Adrenal gland (tissue), 12 donors: ENCODE measurements around the gene TASL. TPM values are rescaled to one million over a fixed set of nuclear protein-coding genes. Genes with fewer than 3 reads are reported as not detected.

Source experiments
- DNase-seq, 7 donors: peaks; one replicate each; pipeline ENCODE4 v3.0.0-alpha.2; 2019 to 2020
- H3K27ac ChIP-seq, 5 donors: fragments of 200-600 bp; sonication (generic) in 4 of 5; 1 replicate in 3 of 5; 2 replicates in 2 of 5; pipeline versions ENCODE4 v1.5.1 to v1.8.0; 2016 to 2020; ENCODE audit warnings: mild to moderate bottlenecking in 1 of 5
- H3K27me3 ChIP-seq: fragments of 200-600 bp; 2 replicates; pipeline ENCODE4 v1.8.0; 2021
- H3K36me3 ChIP-seq, 2 donors: fragments of 200-600 bp; replicated peaks in 1 of 2; 1 replicate in 1 of 2; 2 replicates in 1 of 2; pipeline versions ENCODE4 v1.5.1 to v1.8.0; 2018 to 2022
- H3K4me1 ChIP-seq, 2 donors: fragments of 200-600 bp; replicated peaks in 1 of 2; 1 replicate in 1 of 2; 2 replicates in 1 of 2; pipeline versions ENCODE4 v1.5.1 to v1.8.0; 2018 to 2021
- H3K4me3 ChIP-seq, 4 donors: fragments of 200-600 bp; sonication (generic) in 3 of 4; one replicate each; pipeline ENCODE4 v1.5.1; 2016 to 2018
- H3K9me3 ChIP-seq, 3 donors: fragments of 200-600 bp; sonication (generic) in 1 of 3; replicated peaks in 1 of 3; 1 replicate in 2 of 3; 2 replicates in 1 of 3; pipeline versions ENCODE4 v1.5.1 to v1.8.0; 2016 to 2021
- POLR2A ChIP-seq, 2 donors: fragments of 450-650 bp; IDR thresholded peaks; one replicate each; pipeline ENCODE4 v1.6.1; 2017; ENCODE audit warnings: antibody characterized with exemption in 2 of 2, mild to moderate bottlenecking in 2 of 2, moderate library complexity in 1 of 2
- WGBS, 4 donors: extraction: QIAGEN DNeasy Blood & Tissue Kit in 2 of 4; methylation state at CpG; one replicate each; pipeline versions ENCODE4 v1.1.5 to v1.1.7; 2013 to 2017; 5-methylcytosine and 5-hydroxymethylcytosine counted together
- intact Hi-C, 2 donors: fragments of 100-400 bp; cut with DNase I; formaldehyde crosslinking; loops; one replicate each; pipeline versions ENCODE4 v1.14.1 to v1.15.0; 2022 to 2023
- polyA plus RNA-seq, 3 donors: library from polyadenylated mRNA; stranded (reverse); fragments of 200-250 nt in 2 of 3; fragments of 350-450 nt in 1 of 3; fragmentation: Illumina TruSeq in 1 of 3; extraction: RNeasy Lipid Tissue Mini Kit (QIAGEN cat#74804) in 1 of 3; gene quantifications; one replicate each; pipeline ENCODE4 v1.2.3, GENCODE V29; 2013 to 2014
- total RNA-seq, 9 donors: library from RNA; depleted of rRNA in 4 of 9; stranded (reverse); fragments of >200 nt in 4 of 9; fragments of 120-200 nt in 1 of 9; fragmentation: NEBNext Ultra II Directional in 1 of 9; extraction: Animal tissue kit (Norgen Biotek cat#: 25700) in 1 of 9; gene quantifications; one replicate each; pipeline versions ENCODE4 v1.1.0 to v1.2.4, GENCODE V29; 2013 to 2023
- TF ChIP-seq, protein P1 (sequence below), 6 experiments: fragments of 450-650 bp in 4 of 6; fragments of 200-600 bp in 2 of 6; sonication (generic) in 1 of 6; IDR thresholded peaks; 1 replicate in 5 of 6; 2 replicates in 1 of 6; pipeline versions ENCODE4 v1.5.1 to v1.8.0; 2016 to 2021; ENCODE audit warnings: antibody characterized with exemption in 6 of 6, mild to moderate bottlenecking in 2 of 6, moderate library complexity in 1 of 6
- donor health status: healthy with polysubstance abuse.
- donor health status: Bipolar disorder and iron deficiency.
- donor health status: DM: yes; HTN: yes; CAD: no.
- donor health status: DM: no; HTN: no; CAD: no.
- donor health status: DM: no; HTN: no; CAD: no.
- donor health status: DM: yes; HTN: yes; CAD: no.

Gene TASL
- total and polyA plus RNA-seq, 12 donors = 0.44 to 2.9 (median 1.5) TPM

DNA sequence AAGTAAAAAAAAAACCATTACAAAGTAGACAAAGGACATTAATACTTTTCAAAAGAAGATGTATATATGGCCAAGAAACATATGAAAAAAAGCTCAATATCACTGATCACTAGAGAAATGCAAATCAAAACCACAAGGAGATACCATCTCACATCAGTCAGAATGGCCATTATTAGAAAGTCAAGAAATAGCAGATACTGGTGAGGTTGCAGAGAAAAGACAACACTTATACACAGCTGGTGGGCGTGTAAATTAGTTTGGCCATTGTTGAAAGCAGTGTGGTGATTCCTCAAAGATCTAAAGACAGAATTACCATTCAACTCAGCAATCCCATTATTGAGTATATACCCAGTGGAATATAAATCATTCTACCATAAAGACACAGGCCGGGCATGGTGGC, 39.3 kb downstream of the TASL start:
- Histone ChIP-seq H3K4me1 (no peaks in the 10 kb centered on the region), H3K9me3 (no peaks in the 10 kb centered on the region), H3K4me3 (no peak overlapping the region), H3K36me3 (no peaks in the 10 kb centered on the region), H3K27me3 (no peaks in the 10 kb centered on the region), H3K27ac (no peak overlapping the region)
- intact Hi-C loops = no loop called here
- DNase-seq = no peak
- TF ChIP-seq, protein P1, sequence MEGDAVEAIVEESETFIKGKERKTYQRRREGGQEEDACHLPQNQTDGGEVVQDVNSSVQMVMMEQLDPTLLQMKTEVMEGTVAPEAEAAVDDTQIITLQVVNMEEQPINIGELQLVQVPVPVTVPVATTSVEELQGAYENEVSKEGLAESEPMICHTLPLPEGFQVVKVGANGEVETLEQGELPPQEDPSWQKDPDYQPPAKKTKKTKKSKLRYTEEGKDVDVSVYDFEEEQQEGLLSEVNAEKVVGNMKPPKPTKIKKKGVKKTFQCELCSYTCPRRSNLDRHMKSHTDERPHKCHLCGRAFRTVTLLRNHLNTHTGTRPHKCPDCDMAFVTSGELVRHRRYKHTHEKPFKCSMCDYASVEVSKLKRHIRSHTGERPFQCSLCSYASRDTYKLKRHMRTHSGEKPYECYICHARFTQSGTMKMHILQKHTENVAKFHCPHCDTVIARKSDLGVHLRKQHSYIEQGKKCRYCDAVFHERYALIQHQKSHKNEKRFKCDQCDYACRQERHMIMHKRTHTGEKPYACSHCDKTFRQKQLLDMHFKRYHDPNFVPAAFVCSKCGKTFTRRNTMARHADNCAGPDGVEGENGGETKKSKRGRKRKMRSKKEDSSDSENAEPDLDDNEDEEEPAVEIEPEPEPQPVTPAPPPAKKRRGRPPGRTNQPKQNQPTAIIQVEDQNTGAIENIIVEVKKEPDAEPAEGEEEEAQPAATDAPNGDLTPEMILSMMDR (IDR thresholded peaks at IDR 0.05) = no peak
- no peak for TF ChIP-seq POLR2A (IDR thresholded peaks at IDR 0.05)
- 71 to 83% (median 72%) methylated on average over 2 of the region's 2 CpGs for WGBS, 4 donors

DNA sequence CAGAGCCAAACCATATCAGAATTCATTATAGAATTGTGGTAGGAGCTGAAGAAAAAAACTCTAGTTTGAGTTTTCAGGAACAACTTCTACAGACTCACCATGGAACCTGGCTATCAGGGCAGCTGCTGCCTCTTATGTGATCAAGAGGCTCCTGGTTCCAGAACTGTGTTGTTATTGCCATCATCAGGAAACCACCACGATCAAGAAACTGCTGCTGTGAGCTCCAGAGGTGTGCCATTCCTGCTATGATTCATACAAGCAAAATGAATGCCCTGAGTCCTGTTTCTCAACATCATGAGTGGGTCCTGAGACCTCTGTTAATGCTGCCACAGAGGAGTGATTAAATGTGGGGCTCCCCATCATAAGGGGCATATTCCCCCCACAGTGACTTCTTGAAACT, 43.7 kb downstream of the TASL start:
- intact Hi-C loops = no loop called here
- H3K4me3 ChIP-seq = no peak overlapping the region
- no peaks in the 10 kb centered on the region for H3K36me3 ChIP-seq
- H3K27ac ChIP-seq = no peak overlapping the region
- no peaks in the 10 kb centered on the region for H3K4me1 ChIP-seq
- WGBS, 4 donors = 40 to 82% (median 52%) methylated on average over 1 of the region's 1 CpG; no CpG with 5 or more reads in 1 of the 4 donors
- TF ChIP-seq POLR2A (IDR thresholded peaks at IDR 0.05) = no peak
- DNase-seq = no peak
- no peaks in the 10 kb centered on the region for H3K9me3 ChIP-seq
- H3K27me3 ChIP-seq = no peaks in the 10 kb centered on the region

DNA sequence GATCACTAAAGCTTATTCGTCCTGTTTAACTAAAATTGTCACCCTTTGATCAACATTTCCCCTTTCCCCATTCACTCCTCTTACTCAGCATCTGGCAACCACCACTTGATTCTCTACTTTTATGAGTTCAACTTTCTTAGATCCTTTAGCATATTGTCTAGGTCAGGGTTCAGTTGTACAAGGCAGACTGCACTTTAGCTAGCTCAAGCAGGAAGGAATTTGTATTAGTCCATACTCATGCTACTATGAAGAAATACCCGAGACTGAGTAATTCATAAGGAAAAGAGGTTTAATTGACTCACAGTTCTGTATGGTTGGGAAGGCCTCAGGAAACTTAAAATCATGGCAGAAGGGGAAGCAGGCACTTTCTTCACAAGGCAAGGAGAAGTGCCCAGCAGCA, 44.3 kb downstream of the TASL start:
- WGBS, 4 donors = 37 to 64% (median 48%) methylated on average over 2 of the region's 2 CpGs
- no peaks in the 10 kb centered on the region for H3K36me3 ChIP-seq
- intact Hi-C loops = no loop called here
- TF ChIP-seq POLR2A (IDR thresholded peaks at IDR 0.05) = no peak
- TF ChIP-seq, protein P1 (IDR thresholded peaks at IDR 0.05) = no peak
- no peaks in the 10 kb centered on the region for H3K4me1 ChIP-seq
- no peaks in the 10 kb centered on the region for H3K27me3 ChIP-seq
- no peak overlapping the region for H3K4me3 ChIP-seq
- no peaks in the 10 kb centered on the region for H3K9me3 ChIP-seq
- DNase-seq = no peak
- no peak overlapping the region for H3K27ac ChIP-seq

DNA sequence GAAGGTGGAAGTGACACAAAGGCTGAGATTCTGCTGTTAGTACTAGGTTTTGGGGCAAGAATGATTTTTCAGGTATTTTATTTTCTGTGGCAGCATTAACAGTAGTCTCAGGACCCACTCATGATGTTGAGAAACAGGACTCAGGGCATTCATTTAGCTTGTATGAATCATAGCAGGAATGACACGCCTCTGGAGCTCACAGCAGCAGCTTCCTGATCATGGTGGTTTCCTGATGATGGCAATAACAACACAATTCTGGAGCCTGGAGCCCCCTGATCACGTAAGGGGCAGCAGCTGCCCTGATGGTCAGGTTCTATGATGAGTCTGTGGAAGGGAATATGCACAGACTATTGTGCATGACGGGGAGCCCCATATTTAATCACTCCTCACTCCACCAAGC, 47.0 kb downstream of the TASL start:
- Histone ChIP-seq H3K27me3 (peaks cover 4% of the 10 kb centered on the region), H3K4me1 (no peaks in the 10 kb centered on the region), H3K27ac (no peak overlapping the region), H3K9me3 (no peaks in the 10 kb centered on the region), H3K36me3 (no peaks in the 10 kb centered on the region), H3K4me3 (no peak overlapping the region)
- TF ChIP-seq, protein P1 (IDR thresholded peaks at IDR 0.05) = no peak
- no peak for TF ChIP-seq POLR2A (IDR thresholded peaks at IDR 0.05)
- WGBS, 4 donors = 38 to 78% (median 54%) methylated on average over 2 to 3 of the region's 3 CpGs
- no peak for DNase-seq
- intact Hi-C loops = no loop called here

DNA sequence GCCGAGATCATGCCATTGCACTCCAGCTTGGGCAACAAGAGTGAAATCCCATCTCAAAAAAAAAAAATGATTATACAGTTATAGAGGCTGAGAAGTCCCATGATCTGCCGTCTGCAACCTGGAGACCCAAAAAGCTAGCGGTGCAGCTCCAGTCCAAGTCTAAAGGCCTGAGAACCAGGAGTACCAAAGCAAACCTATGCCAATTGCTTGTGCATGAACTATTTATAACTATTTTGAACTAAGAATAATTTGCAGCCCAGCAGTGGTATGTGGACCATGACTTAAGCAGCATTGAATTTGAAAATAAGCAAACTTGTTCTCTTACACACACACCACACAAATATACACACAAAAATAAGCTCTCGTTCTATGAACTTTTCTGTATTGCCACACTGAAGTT, 51.8 kb downstream of the TASL start:
- TF ChIP-seq POLR2A (IDR thresholded peaks at IDR 0.05) = no peak
- TF ChIP-seq, protein P1 (IDR thresholded peaks at IDR 0.05) = no peak
- Histone ChIP-seq H3K27me3 (peaks cover 15% of the 10 kb centered on the region), H3K9me3 (no peaks in the 10 kb centered on the region), H3K27ac (no peak overlapping the region), H3K4me3 (no peak overlapping the region), H3K36me3 (no peaks in the 10 kb centered on the region), H3K4me1 (no peaks in the 10 kb centered on the region)
- 76 to 83% (median 80%) methylated on average over 4 of the region's 4 CpGs for WGBS, 4 donors
- intact Hi-C loops = no loop called here
- DNase-seq = no peak
